Activated CD4-positive, alpha-beta T cell treated with anti-CD3 and anti-CD28 coated beads for 36 hours (primary cell): ENCODE data around the gene SLC27A5. TPM values are rescaled to one million over a fixed set of nuclear protein-coding genes. Genes with fewer than 3 reads are reported as not detected.
"Not testable (repeated sequence)": the region's sequence is repeated elsewhere in the genome, so short reads cannot be mapped to it uniquely, and the experiment has no call there.

Source experiments
- ATAC-seq: fragments of 200-7000 bp; cut with Tn5 transposase; one replicate; pipeline ENCODE4 v1.10.0; 2021; ENCODE audit warnings: mild to moderate bottlenecking, moderate library complexity
- CTCF ChIA-PET: fragments of 350-600 bp; sonication (Branson Sonifier 250); formaldehyde crosslinking; loops from one replicate; lab custom pipeline; 2021; ENCODE audit warnings: antibody characterized with exemption; lab: Charles Lee
- POLR2A ChIA-PET: fragments of 350-600 bp; sonication (Branson Sonifier 250); formaldehyde crosslinking; loops from one replicate; lab custom pipeline; 2021; ENCODE audit warnings: antibody characterized with exemption, inconsistent platforms; lab: Charles Lee
- DNase-seq: peaks from one replicate; pipeline ENCODE4 v3.0.0-alpha.2; 2020
- H3K27ac Mint-ChIP-seq: one replicate; pipeline ENCODE4 v1.8.0; 2021; ENCODE audit warnings: mixed read lengths
- H3K27me3 Mint-ChIP-seq: one replicate; pipeline ENCODE4 v1.8.0; 2021; ENCODE audit warnings: mixed read lengths
- H3K36me3 Mint-ChIP-seq: one replicate; pipeline ENCODE4 v1.8.0; 2021; ENCODE audit warnings: low read depth, mixed read lengths
- H3K4me1 Mint-ChIP-seq: one replicate; pipeline ENCODE4 v1.8.0; 2021; ENCODE audit warnings: mixed read lengths
- H3K4me3 Mint-ChIP-seq: one replicate; pipeline ENCODE4 v1.8.0; 2021; ENCODE audit warnings: mild to moderate bottlenecking, moderate library complexity, mixed read lengths
- H3K9me3 Mint-ChIP-seq: one replicate; pipeline ENCODE4 v1.8.0; 2021; ENCODE audit warnings: low read depth, mixed read lengths
- intact Hi-C, 2 experiments: fragments of 100-400 bp; cut with DNase I in 1 of 2; cut with micrococcal nuclease in 1 of 2; formaldehyde crosslinking; loops; one replicate each; pipeline versions ENCODE4 v1.14.2 to v1.15.1; 2022 to 2024; cut with DNase I, micrococcal nuclease
- total RNA-seq, 2 experiments: library from RNA; stranded (reverse); gene quantifications; one replicate each; pipeline ENCODE4 v1.2.3, GENCODE V29; 2021

Gene SLC27A5
- total RNA-seq, 2 experiments from 2014 or later, result 8.9 to 19.5 TPM

DNA sequence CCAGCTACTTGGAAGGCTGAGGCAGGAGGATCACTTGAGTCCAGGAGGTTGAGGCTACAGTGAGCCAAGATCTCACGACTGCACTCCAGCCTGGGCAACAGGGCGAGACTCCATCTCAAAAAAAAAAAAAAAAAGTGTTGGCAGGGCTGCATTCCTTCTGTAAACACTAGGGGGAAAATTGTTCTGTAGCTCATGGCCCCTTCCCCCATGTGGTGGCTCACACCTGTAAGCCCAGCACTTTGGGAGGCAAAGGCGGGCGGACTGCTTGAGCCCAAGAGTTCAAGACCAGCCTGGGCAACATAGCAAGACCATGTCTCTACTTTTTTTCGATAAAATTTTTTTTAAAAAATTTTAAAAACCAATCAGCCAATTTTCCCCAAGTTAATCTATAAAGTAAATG is 27.4 kb downstream of the SLC27A5 start:
- H3K27me3 Mint-ChIP-seq, ATAC-seq, H3K9me3 Mint-ChIP-seq, intact Hi-C loops, H3K36me3 Mint-ChIP-seq, H3K4me1 Mint-ChIP-seq, H3K27ac Mint-ChIP-seq, H3K4me3 Mint-ChIP-seq, DNase-seq, POLR2A ChIA-PET: not testable (repeated sequence)
- CTCF ChIA-PET, result interaction anchor here (0.5 to 0.7 kb wide), 3 partner anchors 26 to 175 kb away, joined by 3 read pairs; no protein-coding TSS in a partner anchor

DNA sequence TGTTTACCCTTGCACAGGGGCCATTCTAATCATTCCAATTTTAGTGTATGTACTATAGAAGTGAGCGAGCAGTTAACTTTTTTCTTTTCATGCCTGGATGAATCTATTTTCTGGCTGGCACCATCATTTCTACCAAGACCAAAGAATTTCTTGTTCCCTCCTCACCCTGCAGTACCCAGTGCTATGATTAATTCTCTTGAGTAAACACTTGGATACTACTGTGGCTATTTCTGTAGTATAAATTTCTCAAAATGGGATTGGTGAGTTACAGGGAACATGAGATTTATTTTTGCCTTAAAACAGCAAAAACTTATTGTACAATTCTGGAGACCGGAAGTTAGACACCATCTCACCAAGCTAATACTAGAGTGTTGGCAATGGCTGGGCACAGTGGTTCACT is 28.0 kb downstream of the SLC27A5 start:
- no peak overlapping the region for H3K27ac Mint-ChIP-seq
- intact Hi-C loops, result no loop called here
- H3K36me3 Mint-ChIP-seq, result peaks cover 10% of the 10 kb centered on the region
- H3K4me3 Mint-ChIP-seq, result no peak overlapping the region
- no peaks in the 10 kb centered on the region for H3K27me3 Mint-ChIP-seq
- ChIA-PET CTCF (interaction anchor here (0.5 to 0.7 kb wide), 2 partner anchors 26 to 174 kb away, joined by 3 read pairs; no protein-coding TSS in a partner anchor), POLR2A (no interaction called here)
- no peaks in the 10 kb centered on the region for H3K4me1 Mint-ChIP-seq
- ATAC-seq, result no peak
- no peak for DNase-seq
- H3K9me3 Mint-ChIP-seq, result no peaks in the 10 kb centered on the region

DNA sequence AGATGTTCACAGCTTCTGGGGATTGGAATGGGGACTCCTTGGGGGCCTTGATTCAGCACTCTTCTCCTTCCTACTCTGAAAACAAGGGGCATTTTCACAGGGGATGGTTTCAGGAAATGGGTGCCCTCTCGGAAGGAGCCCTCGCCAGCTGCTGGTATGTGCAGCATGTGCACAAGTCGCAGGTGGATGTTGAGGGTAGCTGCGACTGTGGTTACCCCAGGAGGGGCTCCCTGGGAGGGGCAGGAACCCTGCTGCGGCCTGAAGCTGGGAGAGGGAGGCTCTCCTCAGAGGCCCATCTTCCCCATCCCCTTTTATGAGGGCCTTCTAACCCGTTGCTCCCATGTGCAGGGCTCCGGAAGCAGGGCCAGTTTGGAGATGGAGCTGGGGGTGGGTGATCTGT is 29.4 kb downstream of the SLC27A5 start:
- no peaks in the 10 kb centered on the region for H3K27me3 Mint-ChIP-seq
- ATAC-seq (no peak), DNase-seq (no peak)
- no peaks in the 10 kb centered on the region for H3K9me3 Mint-ChIP-seq
- POLR2A ChIA-PET, result interaction anchor here (1.2 kb wide), 1 partner anchor 17 kb away, joined by 3 read pairs; no protein-coding TSS in a partner anchor
- H3K4me1 Mint-ChIP-seq, result no peaks in the 10 kb centered on the region
- H3K4me3 Mint-ChIP-seq, result no peak overlapping the region
- H3K36me3 Mint-ChIP-seq, result peaks cover 10% of the 10 kb centered on the region
- CTCF ChIA-PET, result interaction anchor here (1.2 to 1.5 kb wide), 2 partner anchors 32 to 99 kb away, joined by 4 read pairs; no protein-coding TSS in a partner anchor
- no peak overlapping the region for H3K27ac Mint-ChIP-seq
- intact Hi-C loops, result no loop called here

DNA sequence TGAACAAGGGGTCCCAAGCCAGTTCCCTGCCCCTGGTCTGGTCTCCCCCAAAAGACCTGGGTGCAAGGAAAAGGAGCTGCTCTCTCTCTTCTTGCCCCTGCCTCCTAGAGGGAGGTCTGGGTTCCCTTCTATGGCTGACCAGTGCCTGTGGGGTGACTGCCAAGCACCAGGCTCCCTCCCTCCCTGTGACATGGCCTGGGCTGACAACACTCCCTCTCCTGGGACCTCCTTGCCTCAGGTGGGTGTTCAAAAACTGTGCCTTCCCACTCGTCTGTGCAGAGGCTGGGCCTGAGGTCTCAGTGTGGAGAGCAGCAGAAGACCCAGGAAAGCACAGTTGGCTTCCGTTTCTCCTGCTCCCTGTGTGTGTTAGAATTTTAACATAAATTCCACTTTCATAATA is 31.0 kb downstream of the SLC27A5 start:
- CTCF ChIA-PET, result no interaction called here
- no peak overlapping the region for H3K27ac Mint-ChIP-seq
- no peak for DNase-seq

DNA sequence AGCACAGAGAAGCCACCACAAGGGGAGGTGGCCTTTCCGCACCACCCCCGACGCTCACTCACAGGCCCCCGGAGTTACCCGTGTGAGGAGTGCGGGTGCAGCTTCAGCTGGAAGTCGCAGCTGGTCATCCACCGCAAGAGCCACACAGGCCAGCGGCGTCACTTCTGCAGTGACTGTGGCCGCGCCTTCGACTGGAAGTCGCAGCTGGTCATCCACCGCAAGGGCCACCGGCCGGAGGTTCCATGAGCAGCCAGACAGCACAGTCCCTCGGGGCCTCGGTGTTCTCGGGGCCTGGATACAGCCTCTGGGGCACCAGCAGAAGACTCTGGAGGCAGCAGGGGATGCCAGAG is 31.3 kb downstream of the SLC27A5 start:
- ATAC-seq, result no peak
- Mint-ChIP-seq H3K4me1 (peaks cover 6% of the 10 kb centered on the region), H3K36me3 (peaks cover 10% of the 10 kb centered on the region), H3K9me3 (no peaks in the 10 kb centered on the region), H3K27ac (no peak overlapping the region), H3K4me3 (no peak overlapping the region), H3K27me3 (no peaks in the 10 kb centered on the region)
- CTCF ChIA-PET, result no interaction called here
- intact Hi-C loops, result no loop called here
- POLR2A ChIA-PET, result no interaction called here
- no peak for DNase-seq

More for the DNA sequence above, 31.0 kb downstream of the SLC27A5 start:
- POLR2A ChIA-PET, result no interaction called here
- H3K36me3 Mint-ChIP-seq, result peaks cover 10% of the 10 kb centered on the region
- intact Hi-C loops, result no loop called here
- peaks cover 6% of the 10 kb centered on the region for H3K4me1 Mint-ChIP-seq
- H3K9me3 Mint-ChIP-seq, result no peaks in the 10 kb centered on the region
- H3K27me3 Mint-ChIP-seq, result no peaks in the 10 kb centered on the region
- no peak for ATAC-seq
- H3K4me3 Mint-ChIP-seq, result no peak overlapping the region

DNA sequence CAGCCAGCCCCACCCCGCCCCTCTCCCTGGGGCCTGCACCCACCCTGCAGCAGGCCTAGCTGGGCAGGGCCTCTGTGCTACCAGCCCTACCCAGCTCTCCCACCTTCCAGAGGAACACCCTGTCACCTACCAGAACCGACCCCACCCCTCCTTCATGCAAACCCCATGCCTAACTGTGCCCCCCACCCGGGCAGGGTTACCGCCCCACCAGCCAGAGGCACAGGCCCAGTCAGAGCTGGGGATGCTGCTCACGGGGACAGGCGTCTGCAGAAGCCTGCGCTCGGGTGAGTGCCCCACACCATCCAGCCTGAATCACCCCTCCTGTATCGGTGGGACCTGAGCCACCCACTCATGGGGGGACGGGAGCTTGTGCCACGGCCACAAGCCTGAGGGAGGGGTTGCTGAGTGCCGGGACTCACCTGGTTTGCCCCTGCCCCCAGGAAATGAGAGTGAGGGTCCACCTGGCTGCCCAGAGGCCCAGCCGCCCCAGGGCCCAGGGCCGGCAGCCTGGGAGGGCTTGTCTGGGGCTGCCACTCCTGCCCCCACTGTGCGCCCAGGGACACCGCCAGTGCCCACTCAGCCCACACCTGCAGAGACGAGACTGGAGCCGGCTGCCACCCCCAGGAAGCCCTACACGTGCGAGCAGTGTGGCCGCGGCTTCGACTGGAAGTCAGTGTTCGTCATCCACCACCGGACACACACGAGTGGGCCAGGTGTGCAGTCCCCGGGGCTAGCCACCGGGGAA is 31.9 kb downstream of the SLC27A5 start:
- Mint-ChIP-seq H3K36me3 (peaks cover 10% of the 10 kb centered on the region), H3K4me3 (no peak overlapping the region), H3K9me3 (no peaks in the 10 kb centered on the region), H3K27me3 (no peaks in the 10 kb centered on the region), H3K4me1 (peaks cover 10% of the 10 kb centered on the region), H3K27ac (no peak overlapping the region)
- intact Hi-C loops, result loop anchor here in 1 of 2 experiments (5.0 kb wide), 3 partner anchors 37 to 93 kb away; partner anchors contain the start of genes RPS5 and ZBTB45
- ATAC-seq, result no peak
- ChIA-PET POLR2A (no interaction called here), CTCF (no interaction called here)
- no peak for DNase-seq

DNA sequence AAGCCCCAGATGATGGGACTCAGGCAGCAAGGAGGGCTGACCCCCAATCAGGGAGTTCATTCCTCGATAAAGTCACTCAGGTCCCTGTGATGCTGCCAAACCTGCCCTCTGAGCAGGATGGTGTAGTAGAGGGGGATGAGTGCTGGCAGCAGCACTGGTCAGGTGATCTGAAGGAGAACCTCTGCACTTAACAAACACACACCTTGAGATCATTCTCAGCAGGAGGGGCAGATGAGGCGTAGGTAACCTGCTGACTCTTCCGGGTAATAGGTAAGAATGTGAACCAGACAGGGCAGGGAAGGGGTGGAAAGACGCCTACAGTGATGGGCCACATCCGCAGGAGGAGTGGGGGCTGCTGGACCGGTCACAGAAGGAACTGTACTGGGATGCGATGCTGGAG is 32.5 kb downstream of the SLC27A5 start:
- no peak overlapping the region for H3K4me3 Mint-ChIP-seq
- POLR2A ChIA-PET, result no interaction called here
- CTCF ChIA-PET, result no interaction called here
- no peak for DNase-seq
- no peaks in the 10 kb centered on the region for H3K9me3 Mint-ChIP-seq
- H3K27ac Mint-ChIP-seq, result no peak overlapping the region
- intact Hi-C loops, result loop anchor here in 1 of 2 experiments (5.0 kb wide), 3 partner anchors 38 to 92 kb away; partner anchors contain the start of genes RPS5 and ZBTB45
- ATAC-seq, result no peak
- H3K4me1 Mint-ChIP-seq, result peaks cover 14% of the 10 kb centered on the region
- no peaks in the 10 kb centered on the region for H3K27me3 Mint-ChIP-seq
- peaks cover 10% of the 10 kb centered on the region for H3K36me3 Mint-ChIP-seq

DNA sequence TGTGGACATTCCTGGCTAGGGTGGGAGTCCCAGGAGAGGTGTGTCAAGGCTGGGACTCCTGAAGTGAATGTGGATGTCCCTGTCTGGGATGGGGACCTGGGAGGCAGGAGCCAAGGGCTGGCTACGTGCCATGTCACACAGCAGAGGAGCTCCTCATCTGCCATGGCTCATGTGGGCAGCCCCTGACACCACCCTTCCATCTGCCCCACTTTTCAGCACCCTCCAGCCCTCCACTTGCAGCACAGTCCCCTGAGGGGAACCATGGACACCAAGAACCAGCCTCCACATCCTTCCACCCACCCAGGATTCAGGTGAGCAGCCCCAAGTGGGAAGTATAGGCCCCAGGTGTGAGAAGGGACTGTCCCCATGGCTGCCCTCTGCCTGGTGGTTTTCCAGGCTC is 33.9 kb downstream of the SLC27A5 start:
- Mint-ChIP-seq H3K27ac (no peak overlapping the region), H3K27me3 (no peaks in the 10 kb centered on the region), H3K36me3 (peaks cover 10% of the 10 kb centered on the region), H3K4me1 (peaks cover 14% of the 10 kb centered on the region), H3K9me3 (no peaks in the 10 kb centered on the region), H3K4me3 (no peak overlapping the region)
- DNase-seq (no peak), ATAC-seq (no peak)
- ChIA-PET CTCF (no interaction called here), POLR2A (no interaction called here)
- intact Hi-C loops, result loop anchor here in 1 of 2 experiments (5.0 kb wide), 3 partner anchors 39 to 91 kb away; partner anchors contain the start of genes RPS5 and ZBTB45

DNA sequence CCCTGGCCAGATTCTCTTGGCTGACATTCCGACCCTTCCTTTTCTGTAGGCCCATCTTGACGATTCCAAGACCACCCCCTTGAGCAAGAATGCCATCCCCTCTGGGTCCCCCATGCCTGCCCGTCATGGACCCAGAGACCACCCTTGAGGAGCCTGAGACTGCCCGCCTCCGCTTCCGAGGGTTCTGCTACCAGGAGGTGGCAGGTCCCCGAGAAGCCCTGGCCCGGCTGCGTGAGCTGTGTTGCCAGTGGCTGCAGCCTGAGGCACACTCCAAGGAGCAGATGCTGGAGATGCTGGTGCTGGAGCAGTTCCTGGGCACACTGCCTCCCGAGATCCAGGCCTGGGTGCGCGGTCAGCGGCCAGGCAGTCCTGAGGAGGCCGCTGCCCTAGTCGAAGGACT is 34.7 kb downstream of the SLC27A5 start:
- Mint-ChIP-seq H3K27me3 (no peaks in the 10 kb centered on the region), H3K4me1 (peaks cover 14% of the 10 kb centered on the region), H3K9me3 (no peaks in the 10 kb centered on the region), H3K4me3 (peak overlapping the region; percentile 83), H3K27ac (peak overlapping the region; percentile 84), H3K36me3 (peaks cover 5% of the 10 kb centered on the region)
- intact Hi-C loops, result loop anchor here in 1 of 2 experiments (5.0 kb wide), 3 partner anchors 40 to 90 kb away; partner anchors contain the start of genes RPS5 and ZBTB45
- ChIA-PET CTCF (interaction anchor here (0.6 kb wide), 1 partner anchor 12 kb away, joined by 4 read pairs; no protein-coding TSS in a partner anchor), POLR2A (no interaction called here)
- no peak for DNase-seq
- no peak for ATAC-seq

DNA sequence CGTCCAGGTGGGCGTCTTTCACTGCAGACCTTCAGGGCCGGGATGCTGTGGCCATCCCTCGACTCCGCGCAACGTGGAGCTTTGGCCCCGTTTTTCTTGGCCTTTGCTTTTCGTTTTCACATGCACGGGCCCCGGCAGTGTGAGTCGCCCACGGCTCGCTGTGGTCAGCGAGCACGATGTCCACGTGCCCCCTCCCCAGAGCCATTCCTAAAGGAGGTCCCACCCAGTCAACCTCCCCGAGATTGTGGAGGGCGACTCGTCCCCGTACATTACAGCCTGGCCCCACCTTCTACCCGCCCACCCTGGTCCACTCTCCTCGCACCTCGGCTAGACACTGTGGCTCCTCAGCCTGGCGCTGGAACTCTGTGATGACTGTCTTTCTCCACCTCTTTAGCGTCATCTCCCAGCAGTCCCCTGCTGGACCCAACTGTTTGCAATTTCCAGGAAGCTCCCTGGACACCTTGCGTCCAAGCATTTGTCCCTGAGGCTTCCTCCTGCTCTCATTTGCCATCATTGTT is 35.2 kb downstream of the SLC27A5 start:
- Mint-ChIP-seq H3K27me3 (no peaks in the 10 kb centered on the region), H3K9me3 (no peaks in the 10 kb centered on the region), H3K4me1 (peaks cover 14% of the 10 kb centered on the region), H3K27ac (peak overlapping the region; percentile 84), H3K4me3 (peak overlapping the region; percentile 83), H3K36me3 (peaks cover 4% of the 10 kb centered on the region)
- DNase-seq (peak; percentile 43), ATAC-seq (peak; percentile 0)
- ChIA-PET POLR2A (interaction anchor here (0.6 kb wide), 1 partner anchor 13 kb away, joined by 5 read pairs; no protein-coding TSS in a partner anchor), CTCF (interaction anchor here (0.6 kb wide), 1 partner anchor 12 kb away, joined by 4 read pairs; no protein-coding TSS in a partner anchor)
- intact Hi-C loops, result loop anchor here (1.0 to 5.0 kb wide), 17 partner anchors 12 to 198 kb away; partner anchors contain the start of genes MZF1 (in 2 of the 2), RPS5 (in 2 of the 2), ZBTB45 (in 2 of the 2) and TRIM28 (in 1 of the 2)

DNA sequence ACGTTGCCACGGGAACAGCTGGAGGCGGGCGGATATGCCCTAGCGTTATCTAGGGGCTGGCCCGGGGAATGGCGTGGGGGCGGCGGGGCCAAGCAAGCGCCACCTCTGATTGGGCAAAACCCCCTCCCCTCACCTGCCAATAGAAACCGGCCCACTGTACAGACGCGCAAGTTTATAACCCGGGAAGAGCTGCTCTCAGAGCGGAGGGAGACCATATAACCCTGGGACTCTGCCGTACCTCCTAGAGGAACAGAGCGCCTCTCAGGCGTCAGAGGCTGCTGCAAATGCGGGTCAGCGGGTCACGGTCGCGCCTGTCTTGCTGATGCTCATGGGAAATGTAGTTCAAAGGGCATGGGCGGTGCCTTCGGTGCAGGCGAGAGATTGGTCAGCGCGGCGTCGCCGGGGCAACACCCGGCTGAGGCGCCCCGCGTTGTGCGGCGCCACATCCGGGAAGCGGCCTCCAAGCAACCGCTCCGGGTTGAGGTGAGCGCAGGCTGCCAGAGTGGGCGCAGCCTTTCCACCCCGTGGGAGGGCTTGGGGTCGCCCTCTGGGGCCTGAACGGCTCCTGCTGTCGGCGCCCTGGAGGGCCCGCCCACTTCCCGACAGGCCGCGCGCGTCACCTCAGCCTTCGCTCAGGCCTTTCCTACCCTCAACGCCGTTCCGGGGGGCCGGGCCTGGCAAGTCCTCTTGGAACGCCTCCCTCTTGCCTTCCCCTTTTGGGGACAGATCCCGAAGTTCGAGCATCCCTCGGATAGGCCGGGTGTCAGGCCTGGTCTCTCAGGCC is 35.9 kb downstream of the SLC27A5 start, which contains the start of gene ZNF446:
Gene ZNF446, plus strand, starts transcription at position 639 of the 784 bp plus-strand sequence. CDS start 867 bp downstream, outside the sequence.
- ATAC-seq (peak; percentile 92), DNase-seq (peak; percentile 98)
- Mint-ChIP-seq H3K4me1 (peaks cover 14% of the 10 kb centered on the region), H3K27me3 (no peaks in the 10 kb centered on the region), H3K4me3 (peak within 1 kb of the TSS; percentile 83), H3K9me3 (no peaks in the 10 kb centered on the region), H3K36me3 (peaks cover 4% of the 10 kb centered on the region), H3K27ac (peak within 1 kb of the TSS; percentile 96)
- intact Hi-C loops, result loop anchor here (1.0 to 5.0 kb wide), 22 partner anchors 9 to 198 kb away; partner anchors contain the start of genes MZF1 (in 2 of the 2), RPS5 (in 2 of the 2), ZBTB45 (in 2 of the 2) and ZNF324B (in 2 of the 2)
- POLR2A ChIA-PET, result interaction anchor here (0.7 to 1.0 kb wide), 4 partner anchors 13 to 44 kb away, joined by 3 to 7 read pairs (median 3); partner anchors contain the start of genes ZBTB45 and ZNF132
- CTCF ChIA-PET, result no interaction called here
